GM12801 (cell line): ENCODE data around the gene ARRB1.

Source experiments
- TF ChIP-seq, protein P1 (sequence below): IDR thresholded peaks from one replicate; pipeline ENCODE4 v1.5.1; 2011; ENCODE audit warnings: control low read depth; ENCODE audit not compliant: insufficient read length; ENCODE audit errors: extremely low read depth

Gene ARRB1

DNA sequence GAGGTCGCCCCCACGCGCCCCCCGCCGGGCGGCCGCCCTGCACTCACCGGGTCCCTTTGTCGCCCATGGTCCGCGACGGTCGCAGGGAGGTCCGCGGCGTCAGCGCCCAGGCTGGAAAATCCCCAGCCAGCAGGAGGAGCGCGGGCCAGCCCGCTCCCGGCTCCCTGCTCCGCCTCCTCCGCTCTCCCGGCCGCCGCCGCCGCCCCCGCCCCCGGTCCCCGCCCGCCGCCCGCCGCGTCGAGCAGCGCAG, at the start of gene ARRB1:
Gene ARRB1 (minus strand): TSS at position 121 of the 250 bp plus-strand sequence. CDS start 54 bp downstream, at position 67.
- TF ChIP-seq, protein P1, sequence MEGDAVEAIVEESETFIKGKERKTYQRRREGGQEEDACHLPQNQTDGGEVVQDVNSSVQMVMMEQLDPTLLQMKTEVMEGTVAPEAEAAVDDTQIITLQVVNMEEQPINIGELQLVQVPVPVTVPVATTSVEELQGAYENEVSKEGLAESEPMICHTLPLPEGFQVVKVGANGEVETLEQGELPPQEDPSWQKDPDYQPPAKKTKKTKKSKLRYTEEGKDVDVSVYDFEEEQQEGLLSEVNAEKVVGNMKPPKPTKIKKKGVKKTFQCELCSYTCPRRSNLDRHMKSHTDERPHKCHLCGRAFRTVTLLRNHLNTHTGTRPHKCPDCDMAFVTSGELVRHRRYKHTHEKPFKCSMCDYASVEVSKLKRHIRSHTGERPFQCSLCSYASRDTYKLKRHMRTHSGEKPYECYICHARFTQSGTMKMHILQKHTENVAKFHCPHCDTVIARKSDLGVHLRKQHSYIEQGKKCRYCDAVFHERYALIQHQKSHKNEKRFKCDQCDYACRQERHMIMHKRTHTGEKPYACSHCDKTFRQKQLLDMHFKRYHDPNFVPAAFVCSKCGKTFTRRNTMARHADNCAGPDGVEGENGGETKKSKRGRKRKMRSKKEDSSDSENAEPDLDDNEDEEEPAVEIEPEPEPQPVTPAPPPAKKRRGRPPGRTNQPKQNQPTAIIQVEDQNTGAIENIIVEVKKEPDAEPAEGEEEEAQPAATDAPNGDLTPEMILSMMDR: no peak

DNA sequence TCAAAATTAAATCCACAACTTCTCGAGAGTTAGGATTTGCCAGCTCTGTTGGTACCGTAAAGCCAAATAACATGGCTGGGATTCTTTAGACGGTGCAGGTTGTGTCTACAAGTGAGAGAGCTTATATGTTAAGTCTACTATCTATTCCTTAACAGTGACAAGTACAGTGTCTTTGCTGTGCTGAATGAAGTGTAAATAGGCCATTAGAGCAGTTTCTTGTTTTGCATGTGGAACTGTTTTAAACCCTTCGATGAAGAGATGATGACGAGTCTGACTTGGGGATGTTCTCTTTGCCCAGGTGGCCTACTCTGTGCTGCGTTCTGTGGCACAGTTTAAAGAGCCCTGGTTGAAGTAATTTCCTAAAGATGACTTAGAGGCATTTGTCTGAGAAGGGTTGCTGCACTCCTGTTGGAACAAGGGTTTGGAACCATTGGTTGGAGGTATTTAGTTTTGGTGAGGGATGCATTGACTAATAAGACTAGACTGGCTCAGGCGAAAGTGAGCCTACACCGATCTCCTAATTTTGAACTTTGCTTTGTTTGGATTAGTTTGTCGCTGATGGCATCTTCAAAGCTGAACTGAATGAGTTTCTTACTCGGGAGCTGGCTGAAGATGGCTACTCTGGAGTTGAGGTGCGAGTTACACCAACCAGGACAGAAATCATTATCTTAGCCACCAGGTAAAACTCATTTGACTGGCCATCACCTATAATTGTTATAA, 48.8 kb upstream of the ARRB1 start:
- TF ChIP-seq, protein P1: no peak

DNA sequence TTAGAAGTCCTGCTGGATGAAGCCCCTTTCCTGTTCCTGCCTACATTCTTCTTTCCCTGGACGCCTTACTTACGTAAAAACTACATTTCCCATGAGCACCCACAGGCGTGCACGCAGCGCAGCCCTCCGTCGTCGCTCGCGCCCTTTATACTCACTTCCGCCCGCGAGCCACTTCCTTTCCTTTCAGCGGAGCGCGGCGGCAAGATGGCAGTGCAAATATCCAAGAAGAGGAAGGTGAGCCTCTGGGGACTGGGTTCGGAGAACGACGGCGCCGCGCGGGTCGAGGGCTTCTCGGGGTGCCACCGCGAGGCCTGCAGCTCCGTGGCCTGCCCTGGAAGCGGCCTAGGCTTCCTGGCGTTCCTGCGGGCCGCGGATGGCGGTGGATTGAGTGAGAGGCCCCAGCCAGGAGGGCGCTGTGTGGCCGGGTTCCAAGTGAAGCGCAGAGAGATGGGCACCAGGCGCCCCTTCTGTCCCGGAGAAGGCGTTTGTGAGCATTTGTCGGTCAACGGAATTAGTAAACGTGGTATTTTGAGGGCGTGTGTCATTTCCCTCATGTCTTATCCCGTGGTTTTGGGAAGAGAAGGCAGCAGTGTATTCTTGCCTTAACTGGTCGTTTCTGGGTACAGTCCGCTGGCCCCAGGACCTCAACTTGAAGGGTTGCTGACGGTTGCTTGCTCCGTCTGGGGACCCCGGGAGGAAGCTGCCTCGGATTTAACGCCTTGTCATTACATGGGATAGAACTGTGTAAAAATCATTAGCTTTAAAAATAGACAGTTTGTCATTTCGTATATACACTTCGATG, 48.1 kb upstream of the ARRB1 start, which contains the start of gene RPS3:
Gene RPS3 (plus strand): TSS at position 175 of the 802 bp plus-strand sequence. CDS start 30 bp downstream, at position 205.
- TF ChIP-seq, protein P1: no peak

DNA sequence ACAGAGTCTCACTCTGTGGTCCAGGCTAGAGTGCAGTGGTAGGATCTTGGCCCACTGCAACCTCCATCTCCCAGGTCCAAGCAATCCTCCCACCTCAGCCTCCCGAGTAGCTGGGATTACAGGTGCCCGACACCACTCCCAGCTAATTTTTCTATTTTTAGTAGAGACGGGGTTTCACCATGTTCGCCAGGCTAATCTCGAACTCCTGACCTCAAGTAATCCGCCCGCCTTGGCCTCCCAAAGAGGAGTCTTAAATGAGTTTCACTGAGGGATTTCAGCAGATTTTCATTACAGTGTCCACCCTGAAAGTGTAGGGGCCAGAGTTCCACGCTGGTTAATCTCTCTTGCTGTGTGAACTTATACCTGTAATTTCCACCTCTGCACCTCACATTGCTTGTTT, 47.4 kb upstream of the ARRB1 start:
- TF ChIP-seq, protein P1: no peak

DNA sequence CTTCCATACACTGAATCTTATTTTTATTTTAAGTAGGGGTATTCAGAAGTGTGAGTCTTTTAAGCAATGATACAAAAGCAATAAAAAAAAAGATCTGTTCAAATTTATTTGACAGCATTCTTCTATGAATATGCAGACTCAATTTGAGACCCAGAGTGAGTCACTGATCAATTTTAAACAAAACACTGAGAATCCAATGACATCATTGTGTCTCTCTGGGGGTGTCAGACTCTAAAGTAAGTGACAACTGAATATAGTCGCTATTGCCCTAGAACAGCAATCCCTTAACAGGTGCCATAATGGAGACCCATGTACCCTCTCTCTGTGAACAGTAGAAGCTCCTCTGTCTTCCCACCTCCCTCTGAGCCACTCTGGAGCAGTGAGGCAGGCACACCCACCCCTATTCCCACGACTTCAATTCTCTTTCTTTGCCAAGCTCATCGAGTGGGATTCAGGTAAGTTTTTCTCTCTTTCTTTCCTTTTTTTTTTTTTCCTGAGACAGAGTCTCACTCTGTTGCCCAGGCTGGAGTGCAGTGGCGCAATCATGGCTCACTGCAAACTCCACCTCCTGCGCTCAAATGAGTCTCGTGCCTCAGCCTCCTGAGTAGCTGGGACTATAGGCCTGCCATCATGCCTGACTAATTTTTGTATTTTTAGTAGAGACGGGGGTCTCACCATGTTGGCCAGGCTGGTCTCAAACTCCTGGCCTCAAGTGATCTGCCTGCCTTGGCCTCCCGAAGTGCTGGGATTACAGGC, 42.8 kb upstream of the ARRB1 start:
- TF ChIP-seq, protein P1: no peak

DNA sequence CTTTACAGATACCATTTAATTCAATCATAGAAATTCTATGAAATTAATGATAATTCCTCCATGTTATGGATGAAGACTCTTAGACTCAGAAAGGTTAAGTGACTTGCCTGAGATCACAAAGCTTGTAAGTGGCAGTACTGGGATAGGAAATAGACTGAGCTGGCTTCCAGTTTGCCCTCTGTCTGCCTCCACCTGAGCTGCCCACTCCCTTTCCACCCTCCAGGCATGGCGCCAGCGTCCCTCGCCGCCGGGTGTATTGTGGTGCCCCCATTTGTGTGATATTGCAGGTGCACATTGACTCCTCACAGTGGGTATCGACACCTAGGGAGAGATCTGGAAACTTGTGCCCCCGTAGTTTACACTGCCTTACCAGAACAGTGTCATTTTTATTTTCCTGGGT, 38.5 kb upstream of the ARRB1 start:
- TF ChIP-seq, protein P1: no peak

DNA sequence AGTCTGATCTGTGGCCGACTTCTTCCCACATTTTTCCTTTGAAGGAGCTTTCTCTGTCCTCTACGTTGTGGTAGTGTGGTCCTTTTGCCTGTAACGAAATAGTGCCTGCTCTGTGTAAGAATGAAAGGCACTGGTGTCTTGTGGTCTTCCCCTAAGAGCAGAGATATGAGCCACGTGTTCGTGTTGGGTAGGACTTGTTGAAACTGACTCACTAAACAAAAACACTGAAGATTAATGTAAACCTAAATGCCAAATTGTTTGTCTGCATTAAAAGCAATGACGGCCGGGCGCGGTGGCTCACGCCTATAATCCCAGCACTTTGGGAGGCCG, 37.8 kb upstream of the ARRB1 start:
- TF ChIP-seq, protein P1: no peak
